GM12874 (cell line): ENCODE data around the gene CALHM5.
A peak's percentile ranks its signal among the peaks of the same experiment; 100 is the strongest.

ENCODE experiments used
- TF ChIP-seq, protein P1 (sequence below): IDR thresholded peaks from 2 replicates; pipeline ENCODE4 v1.5.1; 2011; ENCODE audit warnings: low read depth, mild to moderate bottlenecking, control low read depth, low read length, moderate library complexity; ENCODE audit not compliant: insufficient read depth

Gene CALHM5

DNA sequence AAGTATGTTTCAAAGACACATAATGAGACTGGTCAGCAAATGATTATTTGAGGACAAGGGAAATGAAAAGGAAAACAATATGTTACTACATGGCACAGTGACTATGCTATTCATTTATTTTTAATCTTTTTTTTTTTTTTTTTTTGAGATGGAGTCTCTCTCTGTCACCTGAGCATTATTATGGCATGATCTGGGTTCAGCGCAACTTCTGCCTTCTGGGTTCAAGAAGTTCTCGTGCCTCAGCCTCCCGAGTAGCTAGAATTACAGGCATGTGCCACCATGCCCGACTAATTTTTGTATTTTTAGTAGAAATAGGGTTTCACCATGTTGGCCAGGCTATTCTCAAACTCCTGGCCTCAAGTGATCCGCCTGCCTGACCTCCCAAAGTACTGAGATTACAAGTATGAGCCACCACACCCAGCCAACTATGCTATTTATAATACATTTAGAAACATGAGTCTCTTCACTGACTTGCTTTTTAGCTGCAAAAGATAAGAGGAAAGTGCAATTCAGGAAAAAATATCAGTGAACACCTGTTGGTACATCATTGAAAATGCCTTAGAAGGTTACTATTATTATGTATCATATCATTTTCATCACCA, 45.5 kb downstream of the CALHM5 start:
- TF ChIP-seq, protein P1, sequence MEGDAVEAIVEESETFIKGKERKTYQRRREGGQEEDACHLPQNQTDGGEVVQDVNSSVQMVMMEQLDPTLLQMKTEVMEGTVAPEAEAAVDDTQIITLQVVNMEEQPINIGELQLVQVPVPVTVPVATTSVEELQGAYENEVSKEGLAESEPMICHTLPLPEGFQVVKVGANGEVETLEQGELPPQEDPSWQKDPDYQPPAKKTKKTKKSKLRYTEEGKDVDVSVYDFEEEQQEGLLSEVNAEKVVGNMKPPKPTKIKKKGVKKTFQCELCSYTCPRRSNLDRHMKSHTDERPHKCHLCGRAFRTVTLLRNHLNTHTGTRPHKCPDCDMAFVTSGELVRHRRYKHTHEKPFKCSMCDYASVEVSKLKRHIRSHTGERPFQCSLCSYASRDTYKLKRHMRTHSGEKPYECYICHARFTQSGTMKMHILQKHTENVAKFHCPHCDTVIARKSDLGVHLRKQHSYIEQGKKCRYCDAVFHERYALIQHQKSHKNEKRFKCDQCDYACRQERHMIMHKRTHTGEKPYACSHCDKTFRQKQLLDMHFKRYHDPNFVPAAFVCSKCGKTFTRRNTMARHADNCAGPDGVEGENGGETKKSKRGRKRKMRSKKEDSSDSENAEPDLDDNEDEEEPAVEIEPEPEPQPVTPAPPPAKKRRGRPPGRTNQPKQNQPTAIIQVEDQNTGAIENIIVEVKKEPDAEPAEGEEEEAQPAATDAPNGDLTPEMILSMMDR, result no peak

DNA sequence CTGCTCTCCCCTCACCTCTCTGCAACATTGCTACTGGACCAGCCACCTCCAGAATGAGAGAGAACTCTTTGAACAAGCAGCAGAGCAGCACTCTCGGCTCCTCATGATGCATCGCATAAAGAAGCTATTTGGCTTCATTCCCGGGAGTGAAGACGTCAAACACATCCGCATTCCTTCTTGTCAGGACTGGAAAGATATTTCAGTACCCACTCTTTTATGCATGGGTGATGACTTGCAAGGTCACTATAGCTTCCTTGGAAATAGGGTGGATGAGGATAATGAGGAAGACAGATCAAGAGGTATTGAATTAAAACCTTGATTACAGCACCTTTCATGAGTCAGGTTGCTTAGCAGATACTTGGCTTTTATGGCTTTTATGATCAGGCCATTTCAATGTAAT, 46.5 kb downstream of the CALHM5 start:
- TF ChIP-seq, protein P1, result no peak

DNA sequence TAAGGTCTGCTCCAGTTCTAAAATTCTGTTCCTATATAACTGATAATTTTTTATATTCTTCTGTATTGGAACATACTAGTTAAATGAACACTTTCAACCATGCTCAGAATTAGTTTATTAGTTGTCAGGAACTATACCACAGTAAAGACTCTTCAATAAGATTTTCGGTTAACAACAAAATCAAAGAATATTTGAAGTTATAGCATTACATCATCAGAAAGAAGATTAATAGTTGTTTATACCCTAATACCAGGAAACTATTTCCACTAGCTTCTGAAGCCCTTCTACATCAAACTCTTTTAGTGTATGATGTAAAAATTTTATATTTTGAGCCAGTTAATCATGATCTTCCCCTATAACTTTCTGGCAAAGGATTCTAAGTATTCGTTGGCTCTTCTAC, 48.7 kb downstream of the CALHM5 start:
- TF ChIP-seq, protein P1, result no peak

DNA sequence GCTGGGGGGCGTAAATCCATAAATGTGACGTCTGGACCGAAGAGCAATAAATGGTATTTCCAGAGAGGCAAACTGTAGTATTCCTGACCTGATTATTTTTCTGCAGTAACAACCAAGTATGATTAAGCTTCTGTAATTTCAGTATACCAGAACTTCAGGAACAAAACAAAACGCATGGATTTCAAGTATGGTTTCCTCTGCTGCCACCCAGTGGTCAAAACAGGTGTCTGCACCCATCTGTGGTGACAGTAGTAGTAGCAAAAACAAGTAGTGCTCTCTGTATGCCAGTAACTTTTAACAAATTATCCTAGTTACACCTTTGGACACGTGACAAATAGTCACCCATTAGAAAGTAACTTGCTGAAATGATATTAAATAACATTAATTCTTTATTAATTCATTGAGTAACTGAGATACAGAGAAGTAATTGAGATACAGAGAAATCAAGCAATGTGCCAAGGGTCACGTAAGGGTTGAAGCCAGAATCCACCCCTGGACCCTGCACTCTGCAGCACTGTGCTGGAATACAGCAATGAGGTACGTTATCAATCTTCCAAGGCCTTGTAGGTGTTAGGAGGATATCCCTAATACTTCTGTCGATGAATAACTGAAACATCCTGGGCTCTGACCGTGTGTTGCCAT, 50.1 kb downstream of the CALHM5 start:
- TF ChIP-seq, protein P1, result peak; percentile 73

DNA sequence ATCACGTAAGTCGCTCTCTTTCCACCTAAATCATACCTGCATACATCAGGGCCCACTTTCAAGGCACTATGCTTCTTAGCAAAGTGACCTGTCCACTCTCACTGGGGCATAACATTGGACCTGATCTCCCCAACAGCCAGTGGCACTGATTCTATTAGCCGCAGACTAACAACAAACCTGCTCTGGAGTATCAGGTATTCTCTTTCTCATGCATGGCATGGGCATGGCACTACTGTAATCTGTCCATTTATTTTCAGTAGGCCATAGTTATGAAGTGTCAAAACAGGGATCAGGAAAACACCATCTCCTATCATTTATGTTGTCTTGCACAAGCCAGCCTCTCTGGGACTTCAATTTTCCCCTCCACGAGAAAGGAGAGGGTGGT, 50.6 kb downstream of the CALHM5 start:
- TF ChIP-seq, protein P1, result no peak

DNA sequence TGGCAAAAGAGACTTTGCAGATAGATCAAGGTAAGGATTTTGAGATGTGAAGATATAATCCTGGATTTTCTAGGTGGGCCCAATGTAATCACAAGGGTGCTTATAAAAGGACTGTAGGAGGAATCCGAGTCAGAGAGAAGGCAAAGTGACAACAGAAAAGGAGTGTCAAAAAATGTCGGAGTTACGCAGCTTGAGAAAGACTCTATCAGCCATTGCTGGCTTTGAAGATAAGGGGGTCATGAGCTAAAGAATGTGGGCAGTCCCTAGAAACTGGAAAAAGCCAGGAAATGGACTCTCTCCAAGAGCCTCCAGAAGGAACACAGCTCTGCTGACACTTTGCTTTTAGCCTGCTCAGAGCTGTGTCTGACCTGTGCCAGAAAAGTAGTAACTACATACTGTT, 51.2 kb downstream of the CALHM5 start:
- TF ChIP-seq, protein P1, result no peak

DNA sequence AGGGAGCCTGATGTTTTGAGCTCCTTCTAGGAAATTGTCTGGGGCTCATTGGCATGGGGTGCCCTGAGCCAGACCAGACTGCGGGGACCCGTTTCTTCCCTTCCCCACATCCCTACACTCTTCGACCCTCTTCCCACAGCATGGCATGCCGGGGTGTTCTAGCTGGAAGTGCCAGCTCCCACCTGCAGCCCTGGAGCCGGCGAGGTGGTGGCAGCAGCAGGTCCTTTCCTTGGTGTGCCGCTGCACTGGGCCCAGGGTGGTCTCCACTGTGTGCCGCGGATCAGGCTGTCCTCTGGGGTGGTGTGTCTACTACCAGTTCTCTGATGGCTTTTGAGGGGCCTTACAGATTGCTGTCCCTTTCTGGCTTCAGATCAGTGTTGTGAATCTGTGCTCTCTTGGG, 52.4 kb downstream of the CALHM5 start:
- TF ChIP-seq, protein P1, result no peak

DNA sequence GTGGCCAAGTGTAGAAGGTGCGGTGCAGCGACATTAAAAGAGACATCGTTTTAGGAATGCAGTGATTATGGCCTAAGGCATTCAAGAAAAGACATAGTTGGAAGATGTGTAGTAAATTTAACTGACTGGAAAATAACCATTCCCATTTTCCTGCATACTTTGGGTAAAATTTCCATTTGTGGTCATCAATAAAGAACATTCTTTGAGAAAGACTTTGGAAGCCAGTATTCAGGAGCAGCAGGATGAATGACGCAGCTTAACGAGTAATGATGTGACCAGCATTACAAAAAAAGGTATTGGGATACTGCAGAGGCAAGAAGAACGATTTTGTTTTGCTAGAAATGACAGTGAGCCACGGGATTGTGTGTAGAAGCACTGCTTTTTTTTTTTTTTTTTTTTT, 52.9 kb downstream of the CALHM5 start:
- TF ChIP-seq, protein P1, result no peak
